Peyer's patch (tissue), 4 donors: Measurements from ENCODE around the gene LAYN. TPM values are rescaled to one million over a fixed set of nuclear protein-coding genes. Genes with fewer than 3 reads are reported as not detected.

ENCODE experiments used
- DNase-seq, 3 donors: peaks; one replicate each; pipeline ENCODE4 v3.0.0-alpha.2; 2017 to 2019
- H3K27ac ChIP-seq, 4 donors: fragments of 200-600 bp; sonication (generic); one replicate each; pipeline ENCODE4 v1.5.1; 2016 to 2019
- H3K27me3 ChIP-seq, 2 donors: fragments of 200-600 bp; sonication (generic); one replicate each; pipeline ENCODE4 v1.5.1; 2019
- H3K36me3 ChIP-seq, 3 donors: fragments of 200-600 bp; sonication (generic); one replicate each; pipeline ENCODE4 v1.5.1; 2016 to 2019
- H3K4me1 ChIP-seq, 4 donors: fragments of 200-600 bp; sonication (generic); one replicate each; pipeline ENCODE4 v1.5.1; 2016 to 2019
- H3K4me3 ChIP-seq, 4 donors: fragments of 200-600 bp; sonication (generic); 1 replicate in 3 of 4; 2 replicates in 1 of 4; pipeline ENCODE4 v1.5.1; 2016 to 2019; ENCODE audit warnings: mild to moderate bottlenecking in 1 of 4
- H3K9me3 ChIP-seq, 4 donors: fragments of 200-600 bp; sonication (generic); one replicate each; pipeline ENCODE4 v1.5.1; 2016 to 2019; ENCODE audit warnings: mild to moderate bottlenecking in 1 of 4
- POLR2A ChIP-seq, 2 donors: fragments of 450-650 bp; IDR thresholded peaks; one replicate each; pipeline ENCODE4 v1.5.1; 2017; ENCODE audit warnings: antibody characterized with exemption in 2 of 2, mild to moderate bottlenecking in 2 of 2, moderate library complexity in 2 of 2
- small RNA-seq, 2 donors: library from RNA; depleted of rRNA; stranded (forward); fragments of <200 nt; gene quantifications; one replicate each; pipeline ENCODE3, GENCODE V24; 2016
- total RNA-seq, 4 donors: library from RNA; depleted of rRNA; stranded (reverse); fragments of >200 nt; gene quantifications; one replicate each; pipeline ENCODE4 v1.1.0, GENCODE V29; 2016
- TF ChIP-seq, protein P1 (sequence below), 6 experiments: fragments of 450-650 bp in 4 of 6; fragments of 200-600 bp in 2 of 6; sonication (generic) in 1 of 6; IDR thresholded peaks; one replicate each; pipeline ENCODE4 v1.5.1; 2017 to 2019; ENCODE audit warnings: antibody characterized with exemption in 6 of 6, mild to moderate bottlenecking in 3 of 6, moderate library complexity in 1 of 6

Gene LAYN
- total RNA-seq, 4 donors from 2014 or later, result 2.1 to 18.2 (median 4.2) TPM

DNA sequence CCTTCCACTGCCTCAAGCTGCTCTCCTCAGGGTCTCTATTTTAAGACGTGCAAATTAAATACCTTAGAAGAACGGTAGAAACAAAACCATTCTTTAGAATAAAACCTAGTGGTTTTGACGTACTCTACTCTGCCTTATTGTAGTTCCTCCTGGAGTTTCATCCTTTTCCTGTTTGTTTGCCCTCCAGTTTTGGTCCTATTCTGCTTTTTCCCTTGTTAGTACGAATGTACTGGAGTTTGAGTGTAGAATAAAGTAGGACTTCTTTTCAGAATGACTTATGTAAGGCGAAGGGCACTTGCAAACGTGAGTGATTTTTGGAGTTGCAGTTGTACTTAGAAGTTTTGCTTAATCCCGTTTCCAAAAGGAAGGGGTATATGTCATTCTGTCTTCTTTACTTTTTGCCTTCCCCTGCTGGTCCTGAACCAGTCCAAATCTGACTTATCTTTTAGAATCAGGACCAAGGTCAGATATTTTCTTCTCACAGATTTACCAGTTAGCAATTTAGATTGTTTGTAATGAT lies 63.2 kb downstream of the LAYN start:
- Histone ChIP-seq H3K27ac (peak overlapping the region; percentile 13 to 96 (median 92)), H3K4me1 (peaks cover 0 to 11% (median 5%) of the 10 kb centered on the region in 4 donors), H3K36me3 (no peaks in the 10 kb centered on the region), H3K27me3 (no peaks in the 10 kb centered on the region), H3K9me3 (no peaks in the 10 kb centered on the region), H3K4me3 (peak overlapping the region; percentile 70 to 80 (median 76))
- TF ChIP-seq, protein P1, sequence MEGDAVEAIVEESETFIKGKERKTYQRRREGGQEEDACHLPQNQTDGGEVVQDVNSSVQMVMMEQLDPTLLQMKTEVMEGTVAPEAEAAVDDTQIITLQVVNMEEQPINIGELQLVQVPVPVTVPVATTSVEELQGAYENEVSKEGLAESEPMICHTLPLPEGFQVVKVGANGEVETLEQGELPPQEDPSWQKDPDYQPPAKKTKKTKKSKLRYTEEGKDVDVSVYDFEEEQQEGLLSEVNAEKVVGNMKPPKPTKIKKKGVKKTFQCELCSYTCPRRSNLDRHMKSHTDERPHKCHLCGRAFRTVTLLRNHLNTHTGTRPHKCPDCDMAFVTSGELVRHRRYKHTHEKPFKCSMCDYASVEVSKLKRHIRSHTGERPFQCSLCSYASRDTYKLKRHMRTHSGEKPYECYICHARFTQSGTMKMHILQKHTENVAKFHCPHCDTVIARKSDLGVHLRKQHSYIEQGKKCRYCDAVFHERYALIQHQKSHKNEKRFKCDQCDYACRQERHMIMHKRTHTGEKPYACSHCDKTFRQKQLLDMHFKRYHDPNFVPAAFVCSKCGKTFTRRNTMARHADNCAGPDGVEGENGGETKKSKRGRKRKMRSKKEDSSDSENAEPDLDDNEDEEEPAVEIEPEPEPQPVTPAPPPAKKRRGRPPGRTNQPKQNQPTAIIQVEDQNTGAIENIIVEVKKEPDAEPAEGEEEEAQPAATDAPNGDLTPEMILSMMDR (IDR thresholded peaks at IDR 0.05), result no peak
- no peak for TF ChIP-seq POLR2A (IDR thresholded peaks at IDR 0.05)
- no peak for DNase-seq

DNA sequence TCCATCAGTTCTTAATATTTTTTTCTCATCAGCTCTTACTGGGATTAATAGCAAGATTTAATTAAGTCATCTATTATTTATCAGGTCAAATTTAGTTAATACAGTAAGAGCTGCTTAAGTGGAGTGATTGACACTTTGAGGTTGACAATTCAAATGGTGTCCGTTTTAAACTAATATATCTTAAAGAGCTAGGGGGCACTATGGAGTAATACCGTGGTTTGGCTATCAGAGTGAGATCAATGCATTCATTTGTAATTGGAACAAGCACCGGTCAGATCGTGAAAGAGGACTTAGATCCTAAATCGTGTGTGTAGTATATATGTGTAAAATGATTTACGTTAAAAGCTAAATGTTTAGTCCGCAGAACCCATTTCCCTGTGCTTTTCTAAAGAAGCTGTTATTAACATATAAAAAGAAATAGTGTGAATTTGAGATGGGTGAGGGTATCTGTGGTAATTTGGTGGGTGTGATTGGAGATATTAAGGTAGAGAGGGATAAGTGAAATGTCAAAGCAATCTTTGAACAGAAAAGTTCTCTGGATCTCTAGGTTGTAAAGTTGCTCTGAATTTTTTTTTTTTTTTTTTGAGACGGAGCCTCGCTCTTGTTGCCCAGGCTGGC lies 64.0 kb downstream of the LAYN start:
- H3K9me3 ChIP-seq, result no peaks in the 10 kb centered on the region
- TF ChIP-seq, protein P1 (IDR thresholded peaks at IDR 0.05), result peak in 5 of 6 experiments; percentile 48 to 82 (median 73)
- TF ChIP-seq POLR2A (IDR thresholded peaks at IDR 0.05), result no peak
- no peak overlapping the region for H3K27ac ChIP-seq
- no peaks in the 10 kb centered on the region for H3K36me3 ChIP-seq
- DNase-seq, result no peak
- H3K4me1 ChIP-seq, result peaks cover 0 to 11% (median 5%) of the 10 kb centered on the region in 4 donors
- no peaks in the 10 kb centered on the region for H3K27me3 ChIP-seq
- H3K4me3 ChIP-seq, result peak overlapping the region in 2 of 4 donors; percentile 76 to 80

DNA sequence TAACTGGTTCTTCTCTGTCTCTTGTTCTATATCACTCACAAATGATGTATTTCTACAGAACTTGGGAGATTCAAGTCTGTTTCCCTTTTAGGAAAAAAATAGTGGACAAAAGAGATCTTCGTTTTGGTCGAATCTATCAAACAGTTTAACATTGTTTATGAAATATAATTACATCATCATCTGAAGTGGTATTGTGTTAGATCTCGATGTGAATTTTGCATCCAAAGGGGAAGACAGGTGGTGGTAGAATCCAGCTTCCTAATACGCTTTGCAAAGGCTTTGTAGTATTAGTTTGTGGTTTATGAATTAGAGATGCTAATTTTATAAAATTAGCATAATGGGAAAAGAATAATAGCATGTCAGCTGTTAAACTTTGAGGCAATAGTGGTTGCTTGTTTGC lies 65.2 kb downstream of the LAYN start:
- H3K9me3 ChIP-seq, result no peaks in the 10 kb centered on the region
- no peak for DNase-seq
- no peaks in the 10 kb centered on the region for H3K27me3 ChIP-seq
- H3K36me3 ChIP-seq, result no peaks in the 10 kb centered on the region
- H3K4me3 ChIP-seq, result no peak overlapping the region
- TF ChIP-seq, protein P1 (IDR thresholded peaks at IDR 0.05), result no peak
- no peak for TF ChIP-seq POLR2A (IDR thresholded peaks at IDR 0.05)
- H3K27ac ChIP-seq, result no peak overlapping the region
- peaks cover 0 to 11% (median 5%) of the 10 kb centered on the region in 4 donors for H3K4me1 ChIP-seq

DNA sequence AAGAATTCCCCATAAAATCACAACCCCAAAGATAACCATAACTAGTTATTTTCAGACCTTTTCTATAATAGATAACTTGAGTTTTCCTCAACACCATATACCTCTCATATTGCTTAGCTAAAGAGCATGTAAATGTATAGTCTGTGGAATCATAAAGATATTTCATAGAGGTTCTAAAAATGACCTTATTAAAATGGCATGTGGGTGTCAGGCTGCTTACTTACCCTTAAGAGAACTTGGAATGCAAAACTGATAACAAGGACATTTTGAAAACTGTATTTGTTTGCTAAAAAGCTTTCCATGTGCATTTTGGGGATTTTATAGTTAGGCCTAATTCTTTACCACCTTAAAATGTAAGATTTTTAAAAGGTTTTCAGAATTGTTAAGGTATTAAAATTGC lies 66.5 kb downstream of the LAYN start:
- no peak for TF ChIP-seq POLR2A (IDR thresholded peaks at IDR 0.05)
- TF ChIP-seq, protein P1 (IDR thresholded peaks at IDR 0.05), result no peak
- no peak for DNase-seq
- no peak overlapping the region for H3K27ac ChIP-seq
- no peaks in the 10 kb centered on the region for H3K36me3 ChIP-seq
- peaks cover 0 to 12% (median 3%) of the 10 kb centered on the region in 4 donors for H3K4me1 ChIP-seq
- H3K4me3 ChIP-seq, result no peak overlapping the region
- H3K9me3 ChIP-seq, result no peaks in the 10 kb centered on the region
- no peaks in the 10 kb centered on the region for H3K27me3 ChIP-seq

DNA sequence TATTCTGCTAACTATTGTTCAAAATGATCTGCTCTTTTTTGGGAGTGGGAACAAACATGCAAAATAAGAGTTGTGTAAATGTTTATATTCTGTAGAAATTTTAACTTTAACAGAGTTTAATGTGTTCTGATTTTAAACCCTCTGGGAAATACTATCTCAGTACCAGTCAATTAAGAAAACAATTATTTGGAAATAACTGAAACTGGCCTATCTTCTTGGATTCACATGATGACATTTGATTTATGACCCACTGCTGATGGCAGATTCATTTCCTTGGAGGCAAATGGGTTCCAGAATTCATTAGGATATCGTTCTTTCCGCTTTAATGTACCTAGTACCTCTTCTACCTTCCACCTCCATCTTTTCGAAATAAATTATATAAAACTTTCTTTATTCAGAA lies 67.2 kb downstream of the LAYN start:
- H3K36me3 ChIP-seq, result no peaks in the 10 kb centered on the region
- no peaks in the 10 kb centered on the region for H3K9me3 ChIP-seq
- no peaks in the 10 kb centered on the region for H3K27me3 ChIP-seq
- DNase-seq, result no peak
- no peak for TF ChIP-seq POLR2A (IDR thresholded peaks at IDR 0.05)
- TF ChIP-seq, protein P1 (IDR thresholded peaks at IDR 0.05), result no peak
- peaks cover 0 to 17% (median 3%) of the 10 kb centered on the region in 4 donors for H3K4me1 ChIP-seq
- no peak overlapping the region for H3K4me3 ChIP-seq
- no peak overlapping the region for H3K27ac ChIP-seq

Small RNA genes within 50 kb of the gene (small RNA-seq; reads per million reads assigned to genes)
- 0 to 0.47 reads per million in 2 donors for gene MIR34B
- gene MIR34C, result 1.9 to 2.1 reads per million in 2 donors

Other genes with a start within 250 kb of the LAYN start
- gene POU2AF3, start 242.2 kb upstream of the LAYN start, total RNA-seq, result 10 to 100 TPM in 3 of 4 donors, 1 to 10 TPM in 1; 2.5 to 14.9 (median 11.4) TPM
- 10 to 100 TPM in 1 of 4 donors, 1 to 10 TPM in 3; 5.0 to 33.0 (median 5.4) TPM for gene POU2AF1, start 161.4 kb upstream of the LAYN start, total RNA-seq
- not detected for gene BTG4, start 28.3 kb upstream of the LAYN start, total RNA-seq
- not detected for gene HOATZ, start 25.9 kb upstream of the LAYN start, total RNA-seq
- 10 to 100 TPM; 12.4 to 16.3 (median 14.4) TPM for gene SIK2, start 61.7 kb downstream of the LAYN start, total RNA-seq
- gene PPP2R1B, start 225.7 kb downstream of the LAYN start, total RNA-seq, result 10 to 100 TPM; 25.6 to 51.8 (median 41.7) TPM